GM21528 (cell line): Measurements from ENCODE around the gene EYA2.
"Not testable (repeated sequence)": the region's sequence is repeated elsewhere in the genome, so short reads cannot be mapped to it uniquely, and the experiment has no call there.

Source experiments
- ATAC-seq: cut with Tn5 transposase; IDR thresholded peaks from one replicate; pipeline ENCODE4 v1.9.1; 2021; ENCODE audit warnings: mild to moderate bottlenecking, moderate library complexity; ENCODE audit not compliant: unreplicated experiment, low FRiP score

Gene EYA2

DNA sequence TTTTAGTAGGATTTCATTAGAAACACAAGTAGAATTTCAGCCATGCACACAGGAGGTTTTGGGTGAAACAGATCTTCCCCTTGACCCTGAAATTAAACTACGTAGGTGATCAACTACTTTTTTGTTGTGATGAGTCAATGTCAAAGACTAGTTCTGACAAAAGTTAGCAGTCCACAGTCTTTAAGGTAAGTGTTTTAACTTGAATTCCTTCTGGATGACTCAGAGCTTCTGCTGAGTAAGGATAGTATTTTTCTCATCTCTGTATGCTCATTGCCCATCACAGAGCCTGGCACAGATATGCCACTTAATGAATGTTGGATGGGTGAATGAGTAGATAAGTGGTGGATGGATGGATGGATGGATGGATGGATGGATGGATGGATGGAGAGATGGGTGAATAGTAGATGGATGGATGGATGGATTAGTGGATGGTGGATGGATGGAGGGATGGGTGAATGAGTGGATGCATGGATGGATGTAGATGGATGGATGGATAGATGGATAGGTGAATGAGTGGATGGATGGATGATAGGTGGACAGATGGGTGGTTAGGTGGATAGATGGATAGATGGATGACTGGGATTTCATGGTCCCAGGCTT is 296.5 kb downstream of the EYA2 start:
- no peak for ATAC-seq

- no peak for ATAC-seq
These were observed 297.3 kb downstream of the EYA2 start for GRCh38 chr20:47191956-47192355.

- no peak for ATAC-seq
These were observed 300.9 kb downstream of the EYA2 start for GRCh38 chr20:47195573-47195972.

- no peak for ATAC-seq
These were observed 301.7 kb downstream of the EYA2 start for GRCh38 chr20:47196091-47197081.

GRCh38 chr20:47198254-47198671 is 303.6 kb downstream of the EYA2 start:
- no peak for ATAC-seq

DNA sequence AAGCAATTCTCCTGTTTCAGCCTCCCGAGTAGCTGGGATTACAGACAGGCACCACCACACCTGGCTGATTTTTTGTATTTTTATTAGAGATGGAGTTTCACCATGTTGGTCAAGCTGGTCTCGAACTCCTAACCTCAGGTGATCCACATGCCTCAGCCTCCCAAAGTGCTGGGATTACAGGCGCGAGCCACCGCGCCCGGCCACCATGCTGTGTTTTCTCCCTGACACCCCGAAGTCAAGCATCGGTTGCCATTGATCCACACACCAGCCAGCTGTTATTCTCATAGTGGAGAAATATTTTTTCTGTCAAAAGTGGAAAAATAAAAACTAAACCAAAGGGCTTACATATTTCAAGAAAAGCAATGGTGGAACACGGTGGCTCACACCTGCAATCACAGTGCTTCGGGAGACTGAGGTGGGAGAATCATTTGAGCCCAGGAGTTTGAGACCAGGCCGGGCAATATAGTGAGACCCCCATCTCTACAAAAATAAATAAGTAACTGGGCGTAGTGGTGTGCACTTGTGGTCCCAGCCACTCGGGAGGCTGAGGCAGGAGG is 304.4 kb downstream of the EYA2 start:
- no peak for ATAC-seq

DNA sequence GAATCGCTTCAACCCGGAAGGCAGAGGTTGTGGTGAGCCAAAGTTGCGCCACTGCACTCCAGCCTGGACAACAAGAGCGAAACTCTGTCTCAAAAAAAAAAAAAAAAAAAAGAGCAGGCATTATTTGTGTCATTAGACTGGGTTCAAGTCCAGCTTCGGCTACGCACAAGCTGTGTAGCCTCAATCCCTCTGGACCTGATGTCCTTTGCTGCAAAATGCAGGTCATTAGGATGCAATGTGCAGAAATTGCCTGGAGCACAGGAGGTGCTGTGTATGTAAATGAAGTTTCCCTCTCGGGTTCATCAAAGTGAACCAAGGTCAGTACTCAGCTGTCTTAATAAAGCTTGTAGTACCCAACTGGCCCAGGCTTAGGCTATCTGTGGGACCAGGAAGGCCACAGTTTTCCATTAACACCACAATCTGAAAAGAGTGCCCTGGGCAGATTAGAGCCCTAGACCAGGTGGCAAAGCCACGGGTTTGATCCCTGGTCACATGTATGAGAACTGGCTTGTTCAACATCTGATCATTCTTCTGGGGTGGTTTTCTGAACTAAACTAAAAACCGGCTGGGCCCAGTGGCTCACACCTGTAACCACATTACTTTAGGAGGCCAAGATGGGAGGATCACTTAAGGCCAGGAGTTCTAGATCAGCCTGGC is 306.6 kb downstream of the EYA2 start:
- no peak for ATAC-seq

DNA sequence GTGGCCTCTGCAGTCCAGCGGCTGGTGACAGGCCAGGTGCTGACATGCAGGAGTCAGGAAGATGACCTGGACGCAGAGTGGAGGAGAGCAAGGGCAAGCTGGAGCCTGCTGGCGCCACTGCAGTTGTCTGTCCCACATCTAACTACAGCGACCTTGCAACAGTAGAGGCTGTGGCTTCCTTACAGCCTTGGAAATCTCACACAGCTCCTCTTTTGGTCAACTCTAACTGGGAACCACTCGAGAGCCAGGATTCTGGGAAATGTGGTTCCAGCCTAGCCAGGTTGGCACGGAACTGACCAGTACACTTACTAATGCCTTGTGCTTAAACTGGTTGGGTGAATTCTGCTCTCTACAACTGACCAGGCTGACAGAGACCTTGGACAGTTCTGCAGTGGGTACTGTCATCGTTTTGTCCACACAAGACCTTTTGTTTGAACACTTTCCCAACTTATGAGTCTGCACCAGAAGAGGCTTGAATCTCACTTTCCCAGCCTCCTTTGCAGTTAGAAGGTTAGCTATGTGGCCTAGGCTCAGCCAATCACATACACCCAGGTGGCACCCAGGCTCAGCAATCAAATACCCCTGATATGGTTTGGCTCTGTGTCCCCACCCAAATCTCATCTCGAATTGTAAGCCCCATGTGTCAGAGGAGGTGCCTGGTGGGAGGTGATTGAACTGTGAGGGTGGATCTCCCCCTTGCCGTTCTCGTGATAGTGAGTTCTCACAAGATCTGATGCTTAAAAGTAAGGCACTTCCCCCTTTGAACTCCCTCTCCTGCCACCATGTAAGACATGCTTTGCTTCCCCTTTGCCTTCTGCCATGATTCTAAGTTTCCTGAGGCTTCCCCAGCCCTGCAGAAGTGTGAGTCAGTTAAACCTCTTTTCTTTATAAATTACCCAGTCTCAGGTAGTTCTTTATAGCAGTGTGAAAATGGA is 308.4 kb downstream of the EYA2 start:
- ATAC-seq: no peak

DNA sequence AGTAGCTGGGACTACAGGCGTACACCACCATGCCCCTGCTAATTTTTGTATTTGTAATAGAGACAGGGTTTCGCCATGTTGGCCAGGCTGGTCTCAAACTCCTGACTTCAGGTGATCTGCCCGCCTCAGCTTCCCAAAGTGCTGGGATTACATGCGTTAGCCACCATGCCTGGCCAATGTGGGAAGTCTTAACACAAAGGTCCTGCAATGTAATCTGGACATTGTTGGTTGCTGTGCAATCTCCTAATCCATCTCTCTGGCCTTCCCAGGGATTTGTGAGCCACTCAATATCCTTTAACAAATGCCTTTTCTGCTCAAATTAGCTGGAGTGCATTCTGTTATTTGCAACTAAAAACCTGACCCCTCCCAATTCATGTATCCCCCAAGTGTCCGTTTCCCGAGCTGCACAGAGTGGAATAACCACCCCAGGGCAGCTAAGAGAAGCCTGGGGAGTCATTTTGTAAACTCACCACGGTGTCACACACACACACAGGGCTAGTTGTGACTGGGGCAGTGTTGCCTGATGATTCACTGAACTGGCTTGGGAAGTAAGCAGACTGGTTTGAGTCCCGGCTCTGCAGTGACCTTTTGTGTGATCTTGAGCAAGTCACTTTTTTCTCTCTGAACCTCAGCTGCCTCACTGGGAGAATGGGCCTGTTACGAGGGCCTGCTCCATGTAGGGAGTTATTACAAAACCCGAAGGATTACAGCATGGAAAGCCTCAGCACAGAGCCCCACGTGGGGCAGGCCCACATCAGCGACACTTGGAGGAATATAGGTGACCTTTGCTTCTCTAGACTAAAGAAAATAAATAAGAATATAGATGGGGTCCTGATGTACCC is 309.6 kb downstream of the EYA2 start:
- ATAC-seq: no peak

DNA sequence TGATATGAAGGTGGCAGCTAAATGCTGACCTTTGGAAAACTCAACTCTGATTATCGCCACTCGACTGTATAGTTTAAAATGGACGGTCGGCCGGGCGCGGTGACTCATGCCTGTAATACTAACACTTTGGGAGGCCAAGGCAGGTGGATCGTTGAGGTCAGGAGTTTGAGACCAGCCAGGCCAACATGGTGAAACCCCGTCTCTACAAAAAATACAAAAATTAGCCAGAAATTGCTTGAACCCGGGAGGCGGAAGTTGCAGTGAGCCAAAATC is 310.1 kb downstream of the EYA2 start:
- not testable (repeated sequence) for ATAC-seq

DNA sequence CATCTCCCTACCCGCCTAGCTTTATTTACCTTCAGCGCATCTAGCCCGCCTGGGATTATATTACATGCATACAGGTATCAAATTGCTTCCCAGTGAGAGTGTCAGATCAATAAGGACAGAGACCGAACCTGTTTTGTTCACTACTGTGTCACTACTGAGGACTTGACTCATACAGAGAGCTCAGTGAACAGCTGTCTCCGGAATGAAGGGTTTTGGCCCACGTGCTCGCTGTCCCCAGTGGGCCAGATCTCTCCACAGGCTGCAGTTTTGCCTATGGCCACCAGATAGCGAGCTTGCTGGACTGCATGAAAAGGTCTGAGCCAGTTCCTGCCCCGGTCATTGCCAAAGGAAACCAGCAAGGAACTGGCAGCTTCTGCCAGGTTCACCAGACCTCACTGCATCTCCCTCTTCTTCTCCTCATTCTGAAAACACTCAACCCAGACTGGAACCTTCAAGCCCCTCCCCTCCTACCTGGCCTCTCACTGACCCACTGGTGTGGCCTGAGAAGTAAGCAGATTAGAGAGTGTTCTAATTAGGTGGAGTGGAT is 311.0 kb downstream of the EYA2 start:
- ATAC-seq: no peak

DNA sequence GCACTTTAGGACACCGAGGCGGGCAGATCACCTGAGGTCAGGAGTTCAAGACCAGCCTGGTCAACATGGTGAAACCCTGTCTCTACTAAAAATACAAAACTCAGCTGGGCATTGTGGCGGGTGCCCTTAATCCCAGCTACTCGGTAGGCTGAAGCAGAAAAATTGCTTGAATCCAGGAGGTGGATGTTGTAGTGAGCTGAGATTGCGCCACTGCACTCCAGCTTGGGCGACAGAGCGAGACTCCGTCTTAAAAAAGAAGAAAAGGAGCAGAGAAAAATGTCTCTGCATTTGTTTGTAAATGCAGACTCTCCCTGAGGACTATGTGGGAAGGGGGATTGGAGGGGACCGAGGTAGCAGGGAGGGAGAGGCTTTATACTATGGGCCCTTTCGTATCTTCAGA is 311.9 kb downstream of the EYA2 start:
- not testable (repeated sequence) for ATAC-seq

- ATAC-seq: no peak
These were observed 312.5 kb downstream of the EYA2 start for GRCh38 chr20:47206962-47207641.

- ATAC-seq: no peak
These were observed 314.0 kb downstream of the EYA2 start for GRCh38 chr20:47208534-47209174.

DNA sequence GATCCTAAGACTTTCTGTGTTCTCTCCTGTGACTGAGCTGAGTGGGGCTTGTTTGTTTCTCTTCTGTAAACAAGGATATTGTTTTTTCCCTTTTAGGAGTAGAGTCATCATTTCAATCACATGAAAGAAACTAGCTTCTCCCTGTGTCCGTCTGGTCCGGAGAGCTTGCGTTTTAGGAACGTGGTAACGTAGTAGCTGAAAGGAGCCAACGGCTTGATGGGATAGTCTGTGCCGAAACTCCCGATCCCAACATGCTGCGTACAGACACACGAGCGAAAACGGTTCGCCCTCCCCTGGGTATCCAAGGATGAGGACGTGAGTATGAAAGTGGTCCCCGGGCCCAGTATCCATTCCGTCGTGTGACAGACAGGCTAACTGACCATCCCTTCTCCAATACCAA is 315.3 kb downstream of the EYA2 start:
- no peak for ATAC-seq

- no peak for ATAC-seq
These were observed 315.8 kb downstream of the EYA2 start for GRCh38 chr20:47210470-47210869.

DNA sequence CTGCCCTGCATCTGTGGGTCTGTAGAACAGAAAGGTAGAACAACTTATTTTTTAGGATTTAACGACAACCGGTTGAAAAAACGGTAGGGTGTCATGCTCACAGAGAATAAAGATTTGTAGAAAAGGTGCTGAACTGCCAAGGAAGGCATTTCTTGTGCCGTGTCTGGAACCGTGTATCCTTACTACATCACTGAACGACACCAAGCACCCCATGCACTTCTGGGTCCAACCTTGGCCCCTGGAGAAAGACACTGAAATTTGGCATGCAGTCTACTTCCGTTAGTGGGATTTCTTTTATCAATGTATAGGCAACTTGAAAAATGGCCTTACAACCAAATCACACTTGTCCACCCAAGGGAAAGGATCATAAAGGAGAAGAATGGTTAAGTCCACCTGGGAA is 316.4 kb downstream of the EYA2 start:
- no peak for ATAC-seq

GRCh38 chr20:47212606-47213207 is 318.1 kb downstream of the EYA2 start:
- no peak for ATAC-seq
